ENCODE measurements around the gene GSDMA. TPM values are rescaled to one million over a fixed set of nuclear protein-coding genes. Genes with fewer than 3 reads are reported as not detected.

The GSDMA gene
- total RNA-seq, 4 donors from 2014 or later = 0.11 to 0.99 (median 0.45) TPM; not detected in 1

DNA sequence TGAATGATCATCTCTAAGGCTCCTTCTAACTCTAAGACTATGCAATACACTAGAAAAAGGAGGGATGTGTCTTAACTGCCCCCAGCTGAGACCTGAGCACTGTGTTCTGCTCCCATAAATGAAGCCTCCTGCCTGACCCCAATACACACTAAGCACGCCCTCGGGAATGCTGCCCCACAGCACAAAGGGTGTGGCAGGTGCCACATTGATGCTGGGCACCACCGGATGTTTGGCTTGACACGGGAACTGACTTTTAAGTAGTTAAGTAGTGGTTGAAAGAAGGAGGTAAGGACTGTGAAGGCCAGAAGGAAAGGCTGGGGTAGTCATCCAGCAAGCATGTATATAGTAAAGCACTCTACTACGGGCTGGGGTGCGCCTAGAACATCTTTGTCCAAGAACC is 4.0 kb downstream of the GSDMA start:
- TF ChIP-seq POLR2A (IDR thresholded peaks at IDR 0.05; ENCODE audit: low read depth) (no peak), POLR2AphosphoS5 (IDR thresholded peaks at IDR 0.05) (no peak), CTCF (IDR thresholded peaks at IDR 0.05) (no peak), EP300 (IDR thresholded peaks at IDR 0.05) (no peak)
- Histone ChIP-seq H3K9me3 (no peaks in the 10 kb centered on the region), H3K4me3 (no peak overlapping the region), H3K4me1 (no peaks in the 10 kb centered on the region), H3K27ac (replicated peaks in 1 of 4) (no peak overlapping the region), H3K36me3 (no peaks in the 10 kb centered on the region), H3K27me3 (peaks cover 0 to 55% (median 0%) of the 10 kb centered on the region in 4 donors)
- intact Hi-C loops (cut with DNase I) = no loop called here
- WGBS = 78% methylated on average over 5 of the region's 6 CpGs
- DNase-seq (ENCODE audit: extremely low spot score) = no peak

GRCh38 chr17:39968761-39969160 is 6.0 kb downstream of the GSDMA start:
- no peak for DNase-seq (ENCODE audit: extremely low spot score)
- TF ChIP-seq EP300 (IDR thresholded peaks at IDR 0.05) (no peak), CTCF (IDR thresholded peaks at IDR 0.05) (no peak), POLR2AphosphoS5 (IDR thresholded peaks at IDR 0.05) (no peak), POLR2A (IDR thresholded peaks at IDR 0.05; ENCODE audit: low read depth) (no peak)
- Histone ChIP-seq H3K27me3 (peaks cover 0 to 54% (median 2%) of the 10 kb centered on the region in 4 donors), H3K36me3 (no peaks in the 10 kb centered on the region), H3K27ac (replicated peaks in 1 of 4) (no peak overlapping the region), H3K9me3 (no peaks in the 10 kb centered on the region), H3K4me3 (no peak overlapping the region), H3K4me1 (no peaks in the 10 kb centered on the region)
- 60% methylated on average over 2 of the region's 2 CpGs for WGBS
- intact Hi-C loops (cut with DNase I) = no loop called here

GRCh38 chr17:39969375-39969774 is 6.6 kb downstream of the GSDMA start:
- no peaks in the 10 kb centered on the region for H3K36me3 ChIP-seq
- DNase-seq (ENCODE audit: extremely low spot score) = no peak
- no peaks in the 10 kb centered on the region for H3K4me1 ChIP-seq
- WGBS = 79% methylated on average over 6 of the region's 6 CpGs
- TF ChIP-seq EP300 (IDR thresholded peaks at IDR 0.05) (no peak), POLR2A (IDR thresholded peaks at IDR 0.05; ENCODE audit: low read depth) (no peak), POLR2AphosphoS5 (IDR thresholded peaks at IDR 0.05) (no peak), CTCF (IDR thresholded peaks at IDR 0.05) (no peak)
- H3K9me3 ChIP-seq = no peaks in the 10 kb centered on the region
- peaks cover 0 to 54% (median 4%) of the 10 kb centered on the region in 4 donors for H3K27me3 ChIP-seq
- H3K27ac ChIP-seq (replicated peaks in 1 of 4) = no peak overlapping the region
- no peak overlapping the region for H3K4me3 ChIP-seq
- intact Hi-C loops (cut with DNase I) = no loop called here

DNA sequence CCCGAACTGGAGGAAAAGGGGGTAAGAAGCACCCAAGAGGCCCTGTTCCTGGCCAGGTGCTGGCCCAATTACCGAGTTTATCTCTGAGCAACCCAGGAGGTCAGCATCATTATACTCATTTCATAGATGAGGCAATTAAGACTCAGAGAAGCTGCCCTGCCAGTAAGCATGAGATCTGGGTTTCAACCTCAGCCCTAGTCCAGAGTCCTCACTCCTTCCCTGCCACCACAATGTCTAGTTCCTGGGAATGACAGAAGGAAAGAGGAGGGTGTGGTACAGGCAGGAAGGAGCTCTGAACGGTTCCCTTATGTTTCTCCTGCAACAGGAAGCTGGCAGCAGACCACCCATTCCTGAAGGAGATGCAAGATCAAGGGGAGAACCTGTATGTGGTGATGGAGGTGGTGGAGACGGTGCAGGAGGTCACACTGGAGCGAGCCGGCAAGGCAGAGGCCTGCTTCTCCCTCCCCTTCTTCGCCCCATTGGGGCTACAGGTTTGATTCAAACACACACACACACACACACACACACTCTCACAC is 7.4 kb downstream of the GSDMA start:
- peaks cover 0 to 54% (median 4%) of the 10 kb centered on the region in 4 donors for H3K27me3 ChIP-seq
- H3K36me3 ChIP-seq = no peaks in the 10 kb centered on the region
- no peak for DNase-seq (ENCODE audit: extremely low spot score)
- intact Hi-C loops (cut with DNase I) = no loop called here
- H3K27ac ChIP-seq (replicated peaks in 1 of 4) = no peak overlapping the region
- no peak for TF ChIP-seq POLR2A (IDR thresholded peaks at IDR 0.05; ENCODE audit: low read depth)
- no peak for TF ChIP-seq EP300 (IDR thresholded peaks at IDR 0.05)
- TF ChIP-seq POLR2AphosphoS5 (IDR thresholded peaks at IDR 0.05) = no peak
- TF ChIP-seq CTCF (IDR thresholded peaks at IDR 0.05) = no peak
- H3K4me1 ChIP-seq = no peaks in the 10 kb centered on the region
- no peak overlapping the region for H3K4me3 ChIP-seq
- H3K9me3 ChIP-seq = no peaks in the 10 kb centered on the region
- WGBS = 73% methylated on average over 7 of the region's 7 CpGs

DNA sequence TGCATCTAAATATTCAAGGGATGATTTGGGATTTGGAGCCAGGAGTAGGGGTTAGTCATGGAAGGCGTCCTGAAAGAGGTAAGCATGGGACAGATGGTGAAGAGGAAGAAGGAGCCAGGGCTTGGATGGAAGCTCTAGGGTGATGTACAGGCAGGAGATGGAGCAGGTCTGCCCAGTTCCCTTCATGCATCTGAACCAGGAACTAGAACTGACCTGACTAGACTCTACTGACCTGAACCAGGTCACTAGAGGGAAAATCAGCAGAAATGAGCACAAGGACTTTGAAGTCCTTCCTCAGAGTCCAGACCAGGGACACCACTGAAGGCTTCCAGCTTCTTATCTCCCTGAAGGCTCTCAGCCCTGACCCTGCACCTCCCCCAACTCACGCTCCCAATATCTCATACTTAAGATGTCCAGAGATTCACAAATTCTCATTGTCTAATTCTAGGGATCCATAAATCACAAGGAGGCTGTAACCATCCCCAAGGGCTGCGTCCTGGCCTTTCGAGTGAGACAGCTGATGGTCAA is 8.3 kb downstream of the GSDMA start:
- H3K9me3 ChIP-seq = no peaks in the 10 kb centered on the region
- intact Hi-C loops (cut with DNase I) = no loop called here
- H3K4me3 ChIP-seq = no peak overlapping the region
- DNase-seq (ENCODE audit: extremely low spot score) = no peak
- H3K4me1 ChIP-seq = no peaks in the 10 kb centered on the region
- WGBS = 90% methylated on average over 4 of the region's 4 CpGs
- TF ChIP-seq POLR2AphosphoS5 (IDR thresholded peaks at IDR 0.05) = no peak
- no peak for TF ChIP-seq POLR2A (IDR thresholded peaks at IDR 0.05; ENCODE audit: low read depth)
- no peak for TF ChIP-seq CTCF (IDR thresholded peaks at IDR 0.05)
- no peaks in the 10 kb centered on the region for H3K36me3 ChIP-seq
- H3K27ac ChIP-seq (replicated peaks in 1 of 4) = no peak overlapping the region
- H3K27me3 ChIP-seq = peaks cover 0 to 53% (median 4%) of the 10 kb centered on the region in 4 donors
